Kasumi-1 (cell line): ENCODE data around the gene KRT86.
"Not testable (repeated sequence)": the region's sequence is repeated elsewhere in the genome, so short reads cannot be mapped to it uniquely, and the experiment has no call there.

Source experiments
- DNase-seq, 2 experiments: peaks; one replicate each; lab custom pipeline; 2025; lab: John Stamatoyannopoulos, UW

The KRT86 gene

GRCh38 chr12:52291267-52291935 is 17.0 kb downstream of the KRT86 start, which contains the start of gene KRT81:
Gene KRT81 (minus strand): TSS chr12:52291534. CDS start chr12:52291465, 69 bp downstream.
- DNase-seq = no peak

- DNase-seq = no peak
These were observed 19.5 kb downstream of the KRT86 start for GRCh38 chr12:52293926-52294325.

DNA sequence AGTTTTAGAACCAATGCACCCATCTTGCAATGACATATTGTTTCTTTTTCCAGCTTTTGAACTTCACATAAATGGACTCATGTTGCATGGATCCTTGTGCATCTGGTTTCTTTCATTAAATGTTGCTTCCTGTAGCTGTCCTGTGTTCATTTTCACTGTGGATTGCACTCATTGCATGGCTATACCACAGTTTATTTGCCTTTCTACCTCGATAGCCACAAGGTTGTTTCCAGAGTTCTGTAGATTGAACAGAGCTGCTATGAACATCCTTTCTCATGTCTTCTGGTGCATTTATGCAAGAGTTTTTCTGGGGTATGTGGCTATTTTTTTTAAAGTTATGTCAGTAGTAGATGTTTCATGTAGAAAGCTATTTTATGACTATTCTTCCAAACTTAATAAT is 20.4 kb downstream of the KRT86 start:
- no peak for DNase-seq

GRCh38 chr12:52295663-52296062 is 21.2 kb downstream of the KRT86 start:
- no peak for DNase-seq

GRCh38 chr12:52296572-52297215 is 22.2 kb downstream of the KRT86 start:
- DNase-seq = no peak

- DNase-seq = no peak
These were observed 24.3 kb downstream of the KRT86 start for GRCh38 chr12:52298677-52299190.

DNA sequence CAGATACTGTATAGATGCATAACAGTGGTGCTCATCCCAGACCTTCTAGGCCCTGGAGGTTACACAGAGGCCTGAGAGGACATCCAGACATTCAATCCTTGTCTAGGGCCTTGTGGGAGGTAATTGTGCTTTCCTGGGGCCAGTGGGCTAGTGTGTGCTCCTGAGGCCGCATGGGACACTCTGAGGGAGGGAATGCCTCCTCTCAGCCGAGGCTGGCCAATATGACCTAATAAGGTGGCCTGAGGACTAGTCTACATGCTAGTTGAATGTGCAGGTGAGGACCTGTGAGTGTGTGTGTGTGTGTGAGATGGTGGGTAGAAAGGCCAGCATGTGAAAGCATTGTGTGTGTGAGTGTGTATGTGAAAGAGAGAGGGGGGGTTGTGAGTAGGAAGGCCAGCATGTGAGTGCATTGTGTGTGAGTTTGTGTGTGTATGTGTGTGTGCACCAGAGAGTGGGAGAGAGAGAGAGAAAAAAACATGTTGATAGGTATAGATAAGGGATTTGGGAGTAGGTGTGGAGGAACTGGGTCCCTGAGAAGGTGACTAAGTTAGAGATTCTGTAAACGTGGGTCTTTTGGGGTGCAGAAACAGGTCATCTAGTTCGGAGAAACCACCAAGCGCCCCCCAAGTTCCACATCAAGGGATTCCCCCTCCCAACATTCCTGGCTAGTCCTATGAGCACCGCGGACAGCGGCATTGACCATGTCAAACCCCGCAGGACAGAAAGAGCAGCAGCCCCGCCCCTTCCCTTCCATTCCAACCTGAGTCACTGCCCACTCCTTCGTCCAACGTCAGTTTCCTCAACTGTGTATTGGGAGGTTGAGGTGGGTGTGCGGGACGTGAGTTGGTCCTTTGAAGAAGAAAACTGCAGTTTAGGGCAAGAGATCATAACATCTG is 26.6 kb downstream of the KRT86 start:
- DNase-seq = no peak

DNA sequence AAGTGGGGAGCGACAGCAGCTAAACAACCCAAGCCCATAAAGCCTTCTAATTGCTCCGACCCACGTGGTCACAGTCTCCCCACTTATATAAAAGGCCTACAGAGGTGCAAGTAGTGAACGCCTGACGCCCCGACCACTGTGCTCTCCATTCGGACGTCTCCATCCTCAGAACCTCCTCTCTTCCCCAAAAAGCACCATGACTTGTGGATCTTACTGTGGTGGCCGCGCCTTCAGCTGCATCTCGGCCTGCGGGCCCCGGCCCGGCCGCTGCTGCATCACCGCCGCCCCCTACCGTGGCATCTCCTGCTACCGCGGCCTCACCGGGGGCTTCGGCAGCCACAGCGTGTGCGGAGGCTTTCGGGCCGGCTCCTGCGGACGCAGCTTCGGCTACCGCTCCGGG is 27.3 kb downstream of the KRT86 start:
- DNase-seq = not testable (repeated sequence)

- not testable (repeated sequence) for DNase-seq
These were observed 27.9 kb downstream of the KRT86 start for GRCh38 chr12:52302242-52302914.

GRCh38 chr12:52304941-52305411 is 30.5 kb downstream of the KRT86 start:
- DNase-seq = not testable (repeated sequence)

GRCh38 chr12:52305921-52306705 is 31.7 kb downstream of the KRT86 start:
- DNase-seq = no peak

DNA sequence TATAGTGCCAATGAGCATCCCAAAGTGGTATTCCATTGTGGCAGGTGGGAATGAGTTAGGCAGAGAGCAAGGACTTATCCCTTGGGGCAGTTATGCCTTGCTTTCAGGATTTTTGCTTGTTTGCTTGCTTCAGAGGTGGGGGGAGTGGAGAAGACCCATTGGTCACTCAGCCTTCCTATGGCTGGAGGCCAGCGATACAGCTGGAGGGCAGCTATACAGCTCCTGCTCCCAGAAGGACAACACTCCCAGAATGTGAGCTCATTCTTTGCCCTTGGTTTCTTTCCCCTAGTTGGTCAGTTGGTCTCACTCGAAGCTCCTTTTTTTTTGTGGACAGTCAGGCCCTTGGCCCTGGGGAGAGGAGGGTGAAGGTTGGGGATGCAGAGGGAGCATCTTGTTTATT is 32.3 kb downstream of the KRT86 start:
- DNase-seq = no peak

- no peak for DNase-seq
These were observed 33.7 kb downstream of the KRT86 start for GRCh38 chr12:52307836-52308805.

GRCh38 chr12:52308806-52309425 is 34.5 kb downstream of the KRT86 start:
- DNase-seq = no peak

- DNase-seq = no peak
These were observed 36.3 kb downstream of the KRT86 start for GRCh38 chr12:52310622-52311284.

GRCh38 chr12:52311285-52311648 is 36.8 kb downstream of the KRT86 start:
- DNase-seq = no peak

- DNase-seq = no peak
These were observed 37.6 kb downstream of the KRT86 start for GRCh38 chr12:52312086-52312485.

DNA sequence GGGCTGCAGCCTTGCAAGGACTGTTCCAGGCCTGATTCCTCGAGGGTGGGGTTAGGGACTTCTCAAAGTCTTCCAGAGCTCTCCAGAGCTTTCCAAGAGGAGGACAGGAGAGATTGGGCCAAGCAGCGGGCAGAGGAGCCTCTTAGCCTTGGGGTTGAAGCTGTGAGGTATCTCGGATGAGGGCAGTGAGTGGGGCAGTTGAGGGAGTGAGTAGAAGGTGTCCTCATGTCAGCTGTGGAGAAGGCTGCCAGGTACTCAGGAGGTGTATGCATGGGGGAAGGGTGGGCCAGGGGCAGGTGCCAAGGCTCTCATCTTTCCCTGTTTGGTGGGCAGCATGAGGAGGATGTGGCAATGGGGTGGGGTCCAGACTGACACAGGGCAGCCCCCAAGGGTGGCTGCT is 39.0 kb downstream of the KRT86 start:
- no peak for DNase-seq

GRCh38 chr12:52313926-52314325 is 39.5 kb downstream of the KRT86 start:
- no peak for DNase-seq
